Epithelial cell of proximal tubule (primary cell): ENCODE measurements around the gene TSEN2. TPM values are rescaled to one million over a fixed set of nuclear protein-coding genes. Genes with fewer than 3 reads are reported as not detected.
A peak's percentile ranks its signal among the peaks of the same experiment; 100 is the strongest.
"Not testable (repeated sequence)": the region's sequence is repeated elsewhere in the genome, so short reads cannot be mapped to it uniquely, and the experiment has no call there.

Experiments used
- DNase-seq: peaks from one replicate; pipeline ENCODE4 v3.0.0-alpha.2; 2011; ENCODE audit warnings: low read depth
- H3K4me3 ChIP-seq: 2 replicates; pipeline ENCODE4 v1.5.1; 2011; ENCODE audit warnings: low read depth, mild to moderate bottlenecking, low read length
- total RNA-seq: library from RNA; depleted of rRNA; stranded (reverse); fragments of >200 nt; gene quantifications from 2 replicates; pipeline ENCODE4 v1.2.3, GENCODE V29; 2015
- TF ChIP-seq, protein P1 (sequence below): conservative IDR thresholded peaks from 2 replicates; pipeline ENCODE4 v1.5.1; 2012; ENCODE audit warnings: low read depth, mild to moderate bottlenecking, low read length

TSEN2 gene
- total RNA-seq, 1 donor from 2014 or later = 6.3 TPM

DNA sequence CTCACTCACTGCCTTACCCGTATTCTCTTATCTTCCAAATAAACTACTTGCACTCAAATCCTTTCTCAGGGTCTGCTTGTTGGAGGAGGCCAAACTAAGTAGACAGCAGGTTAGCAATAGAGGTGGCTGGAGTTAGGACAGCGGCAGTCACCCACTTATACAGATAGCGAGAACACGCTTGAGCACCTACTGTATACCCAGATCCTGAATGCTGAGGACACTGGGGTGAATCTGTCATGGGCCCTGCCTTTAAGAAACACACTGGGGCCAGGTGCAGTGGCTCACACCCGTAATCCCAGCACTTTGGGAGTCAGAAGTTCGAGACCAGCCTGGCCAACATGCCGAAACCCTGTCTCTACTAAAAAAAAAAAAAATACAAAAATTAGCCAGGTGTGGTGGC, 38.0 kb upstream of the TSEN2 start:
- TF ChIP-seq, protein P1, sequence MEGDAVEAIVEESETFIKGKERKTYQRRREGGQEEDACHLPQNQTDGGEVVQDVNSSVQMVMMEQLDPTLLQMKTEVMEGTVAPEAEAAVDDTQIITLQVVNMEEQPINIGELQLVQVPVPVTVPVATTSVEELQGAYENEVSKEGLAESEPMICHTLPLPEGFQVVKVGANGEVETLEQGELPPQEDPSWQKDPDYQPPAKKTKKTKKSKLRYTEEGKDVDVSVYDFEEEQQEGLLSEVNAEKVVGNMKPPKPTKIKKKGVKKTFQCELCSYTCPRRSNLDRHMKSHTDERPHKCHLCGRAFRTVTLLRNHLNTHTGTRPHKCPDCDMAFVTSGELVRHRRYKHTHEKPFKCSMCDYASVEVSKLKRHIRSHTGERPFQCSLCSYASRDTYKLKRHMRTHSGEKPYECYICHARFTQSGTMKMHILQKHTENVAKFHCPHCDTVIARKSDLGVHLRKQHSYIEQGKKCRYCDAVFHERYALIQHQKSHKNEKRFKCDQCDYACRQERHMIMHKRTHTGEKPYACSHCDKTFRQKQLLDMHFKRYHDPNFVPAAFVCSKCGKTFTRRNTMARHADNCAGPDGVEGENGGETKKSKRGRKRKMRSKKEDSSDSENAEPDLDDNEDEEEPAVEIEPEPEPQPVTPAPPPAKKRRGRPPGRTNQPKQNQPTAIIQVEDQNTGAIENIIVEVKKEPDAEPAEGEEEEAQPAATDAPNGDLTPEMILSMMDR = no peak
- H3K4me3 ChIP-seq = no peak overlapping the region
- DNase-seq = no peak

DNA sequence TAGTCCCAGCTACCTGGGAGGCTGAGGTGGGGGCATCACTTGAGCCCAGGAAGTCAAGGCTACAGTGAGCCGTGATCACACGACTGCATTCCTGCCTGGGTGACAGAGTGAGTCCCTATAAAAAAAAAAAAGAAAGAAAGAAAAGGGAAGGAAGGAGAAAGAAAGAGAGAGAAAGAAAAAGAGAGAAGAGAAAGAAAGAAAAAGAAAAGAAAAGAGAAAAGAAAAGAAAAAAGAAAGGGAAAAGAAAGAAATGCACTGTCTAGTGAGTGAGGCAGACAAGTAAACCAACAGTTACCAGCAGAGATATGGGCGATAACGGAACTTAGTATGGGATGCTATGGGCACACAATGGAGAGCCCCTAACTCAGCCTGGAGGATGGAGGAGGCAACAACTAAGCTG, 37.2 kb upstream of the TSEN2 start:
- no peak for DNase-seq
- TF ChIP-seq, protein P1 = no peak

DNA sequence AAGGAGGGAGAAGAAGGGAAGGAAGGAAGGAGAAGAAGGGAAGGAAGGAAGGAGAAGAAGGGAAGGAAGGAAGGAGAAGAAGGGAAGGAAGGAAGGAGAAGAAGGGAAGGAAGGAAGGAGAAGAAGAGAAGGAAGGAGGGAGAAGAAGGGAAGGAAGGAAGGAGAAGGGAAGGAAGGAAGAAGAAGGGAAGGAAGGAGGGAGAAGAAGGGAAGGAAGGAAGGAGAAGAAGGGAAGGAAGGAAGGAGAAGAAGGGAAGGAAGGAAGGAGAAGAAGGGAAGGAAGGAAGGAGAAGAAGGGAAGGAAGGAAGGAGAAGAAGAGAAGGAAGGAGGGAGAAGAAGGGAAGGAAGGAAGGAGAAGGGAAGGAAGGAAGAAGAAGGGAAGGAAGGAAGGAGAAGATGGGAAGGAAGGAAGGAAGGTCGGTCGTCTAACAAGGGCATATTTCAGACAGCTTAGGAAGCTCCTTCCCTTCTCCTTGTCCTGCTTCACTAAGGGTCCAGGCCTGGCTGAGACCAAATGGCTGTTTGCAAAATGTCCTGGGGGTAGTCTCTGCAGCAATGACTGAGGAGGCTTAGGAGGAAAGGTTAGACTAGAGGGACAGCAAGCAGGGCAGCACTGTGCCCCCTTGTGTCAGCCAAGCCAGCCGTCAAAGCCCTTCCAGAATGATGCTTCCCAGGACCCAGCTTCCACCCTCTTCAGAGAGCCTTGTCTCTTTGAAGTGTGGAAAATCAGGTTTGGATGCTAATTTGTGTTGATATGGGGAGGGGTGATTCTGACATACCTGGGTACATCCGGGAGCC, 35.7 kb upstream of the TSEN2 start:
- DNase-seq, H3K4me3 ChIP-seq: not testable (repeated sequence)
- TF ChIP-seq, protein P1 = peak; percentile 4

More for the DNA sequence above, 37.2 kb upstream of the TSEN2 start:
- H3K4me3 ChIP-seq = no peak overlapping the region

DNA sequence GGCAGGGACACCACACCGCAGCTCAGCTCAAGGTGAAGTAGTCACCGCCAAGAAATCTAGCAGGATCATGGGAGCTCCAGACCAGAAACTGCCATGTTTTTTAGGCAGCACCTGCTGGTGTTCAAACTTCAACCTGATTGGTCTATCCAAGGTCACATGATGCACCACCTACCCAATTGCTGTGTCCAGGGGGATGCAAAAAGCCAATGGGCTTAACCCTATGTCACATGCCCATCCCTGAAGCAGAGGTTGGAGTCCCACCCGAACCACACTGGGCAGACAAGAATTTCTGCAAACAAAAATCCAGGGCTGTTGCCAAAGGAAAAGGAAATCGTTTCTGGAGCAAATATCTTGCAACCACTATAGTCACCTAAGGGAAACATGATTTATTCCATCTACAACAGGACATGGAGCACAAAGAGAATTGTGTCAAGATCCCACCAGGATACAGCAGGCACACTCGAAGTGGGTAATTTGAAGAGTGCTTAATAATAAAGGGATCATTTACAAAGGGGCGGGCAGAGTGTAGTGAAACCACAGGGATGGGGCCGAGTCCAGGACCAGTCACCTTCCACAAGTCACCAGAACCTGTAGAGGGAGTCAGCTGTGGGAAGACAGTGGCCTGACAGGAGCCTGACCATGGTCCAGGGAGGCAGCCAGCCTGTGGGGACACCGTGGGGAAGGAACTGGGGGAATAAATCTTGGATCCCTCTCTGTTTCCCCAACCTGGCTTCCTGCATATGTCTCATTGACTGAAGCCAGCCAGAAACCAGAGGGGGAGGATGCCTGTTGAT, 34.2 kb upstream of the TSEN2 start:
- DNase-seq = no peak
- H3K4me3 ChIP-seq = no peak overlapping the region
- TF ChIP-seq, protein P1 = no peak

DNA sequence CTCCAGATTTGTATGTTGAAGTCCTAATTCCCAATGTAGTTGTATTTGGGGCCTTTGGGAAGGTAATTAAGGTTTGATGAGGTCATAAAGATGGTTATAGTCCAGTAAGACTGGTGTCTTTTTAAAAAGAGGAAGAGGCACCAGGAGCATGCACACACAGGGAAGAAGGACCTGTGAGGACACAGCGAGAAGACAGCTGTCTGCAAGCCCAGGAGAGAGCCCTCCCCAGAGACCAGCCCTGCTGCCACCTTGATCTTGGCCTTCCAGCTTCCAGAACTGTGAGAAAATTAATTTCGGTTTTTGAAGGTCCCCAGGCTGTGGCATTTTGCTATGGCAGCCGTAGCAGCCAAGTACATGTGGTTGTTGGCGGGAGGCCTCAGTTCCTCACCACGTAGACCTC, 32.8 kb upstream of the TSEN2 start:
- H3K4me3 ChIP-seq = no peak overlapping the region
- no peak for DNase-seq
- TF ChIP-seq, protein P1 = no peak

DNA sequence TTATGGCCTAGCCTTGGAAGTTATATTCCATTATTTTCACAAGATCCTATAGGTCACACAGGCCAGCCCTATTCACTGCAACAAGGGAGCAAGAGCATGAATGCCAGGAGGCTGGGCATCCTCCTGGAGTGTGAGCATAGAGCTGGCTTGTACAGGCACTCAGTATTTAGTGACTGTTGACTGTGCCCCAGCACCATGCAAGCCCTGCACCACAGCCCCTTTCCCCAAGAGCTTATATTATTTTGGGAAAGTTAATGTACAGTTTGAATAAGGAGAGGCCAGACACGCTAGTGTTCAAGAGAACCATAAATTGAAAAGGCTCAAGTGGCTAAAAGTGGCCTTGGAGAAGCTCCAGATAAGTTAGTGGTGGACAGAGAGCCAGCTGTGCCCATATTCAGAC, 32.3 kb upstream of the TSEN2 start:
- TF ChIP-seq, protein P1 = no peak
- no peak overlapping the region for H3K4me3 ChIP-seq
- no peak for DNase-seq
